H1 (cell line): ENCODE results near the gene POLR1H. TPM values are rescaled to one million over a fixed set of nuclear protein-coding genes. Genes with fewer than 3 reads are reported as not detected.

Experiments
- ATF3 ChIP-seq: IDR thresholded peaks from 2 replicates; pipeline ENCODE4 v1.6.1; 2011; ENCODE audit warnings: low read depth, mild to moderate bottlenecking, low read length; ENCODE audit not compliant: insufficient read depth
- E2F6 ChIP-seq: IDR thresholded peaks from 2 replicates; pipeline ENCODE4 v1.6.1; 2012; ENCODE audit warnings: inconsistent platforms
- EP300 ChIP-seq, 2 experiments: IDR thresholded peaks; 1 replicate in 1 of 2; 2 replicates in 1 of 2; pipeline ENCODE4 v1.6.1; 2011 to 2012; ENCODE audit warnings: low read depth in 2 of 2, low read length in 2 of 2, mild to moderate bottlenecking in 2 of 2, borderline replicate concordance in 1 of 2, inconsistent platforms in 1 of 2, moderate library complexity in 1 of 2
- KDM1A ChIP-seq: fragments of 200-600, 300-600 bp; sonication (generic); IDR thresholded peaks from 2 replicates; pipeline ENCODE4 v1.7.1; 2016; ENCODE audit warnings: mild to moderate bottlenecking, low read length, borderline replicate concordance
- KDM4A ChIP-seq: IDR thresholded peaks from one replicate; pipeline ENCODE4 v1.7.1; 2012; ENCODE audit warnings: low read depth, mild to moderate bottlenecking, moderate library complexity, low read length, inconsistent platforms; ENCODE audit not compliant: severe bottlenecking
- RBBP5 ChIP-seq: IDR thresholded peaks from 2 replicates; pipeline ENCODE4 v1.7.1; 2012; ENCODE audit warnings: low read depth, mild to moderate bottlenecking, inconsistent platforms, low read length, moderate library complexity, borderline replicate concordance
- SIX5 ChIP-seq: IDR thresholded peaks from 2 replicates; pipeline ENCODE4 v1.6.1; 2011; ENCODE audit warnings: mild to moderate bottlenecking, low read depth, low read length
- SP4 ChIP-seq: IDR thresholded peaks from 2 replicates; pipeline ENCODE4 v1.6.1; 2012; ENCODE audit warnings: low read length, inconsistent platforms
- ZNF274 ChIP-seq: IDR thresholded peaks from 2 replicates; pipeline ENCODE4 v1.7.0; 2012; ENCODE audit warnings: low read length, borderline replicate concordance; ENCODE audit errors: extremely low read depth
- polyA plus RNA-seq, 7 experiments: library from polyadenylated mRNA; depleted of rRNA in 3 of 7; stranded (reverse) in 5 of 7; unstranded in 2 of 7; fragments of >200 nt in 5 of 7; fragments of 200-250 nt in 2 of 7; gene quantifications; 1 replicate in 5 of 7; 2 replicates in 1 of 7; 4 replicates in 1 of 7; pipeline versions ENCODE4 v1.2.1 to v1.2.3, GENCODE V29; 2011 to 2013; ENCODE audit warnings: missing spikeins in 2 of 7, mixed read lengths in 2 of 7
- total RNA-seq: library from RNA; stranded (reverse); fragmentation: NEBNext Ultra II Directional; extraction: Animal tissue kit (Norgen Biotek cat#: 25700); gene quantifications from 2 replicates; pipeline ENCODE4 v1.2.1, GENCODE V29; 2021

POLR1H gene
- total and polyA plus RNA-seq, 2 of the 8 experiments (the other 6 are each of a cell fraction or from before 2014, with no cell fraction given): 31.5 to 82.2 TPM

- peak; percentile 85 for TF ChIP-seq E2F6
- peak; percentile 28; the same call in 1 of the 2 replicates for TF ChIP-seq SIX5
- TF ChIP-seq EP300 (IDR thresholded peaks at IDR 0.05; ENCODE audit: borderline replicate concordance in 1 of 2, low read depth in 2 of 2, low read length in 2 of 2): 0 out of 3 replicates have a peak, but pooled peaks of 1 of the 2 experiments have one; percentile 51
- 0 out of 2 replicates have a peak, but pooled peaks have one; percentile 79 for TF ChIP-seq SP4
- no peak for TF ChIP-seq KDM1A
- TF ChIP-seq ZNF274: no peak
- TF ChIP-seq RBBP5: no peak; the same call in 1 of the 2 replicates
- TF ChIP-seq KDM4A: no peak
- 0 out of 2 replicates have a peak, but pooled peaks have one; percentile 3 for TF ChIP-seq ATF3
Observed at GRCh38 chr6:30066577-30067459, 5.8 kb downstream of the POLR1H start, which contains the start of gene PPP1R11 (continued).
